Suppressor macrophage (primary cell): Measurements from ENCODE around the gene SFXN1.
A peak's percentile ranks its signal among the peaks of the same experiment; 100 is the strongest.
"Not testable (repeated sequence)": the region's sequence is repeated elsewhere in the genome, so short reads cannot be mapped to it uniquely, and the experiment has no call there.

Source experiments
- DNase-seq, 4 experiments: peaks; one replicate each; pipeline ENCODE4 v3.0.0-alpha.2; 2020 to 2022

Gene SFXN1

DNA sequence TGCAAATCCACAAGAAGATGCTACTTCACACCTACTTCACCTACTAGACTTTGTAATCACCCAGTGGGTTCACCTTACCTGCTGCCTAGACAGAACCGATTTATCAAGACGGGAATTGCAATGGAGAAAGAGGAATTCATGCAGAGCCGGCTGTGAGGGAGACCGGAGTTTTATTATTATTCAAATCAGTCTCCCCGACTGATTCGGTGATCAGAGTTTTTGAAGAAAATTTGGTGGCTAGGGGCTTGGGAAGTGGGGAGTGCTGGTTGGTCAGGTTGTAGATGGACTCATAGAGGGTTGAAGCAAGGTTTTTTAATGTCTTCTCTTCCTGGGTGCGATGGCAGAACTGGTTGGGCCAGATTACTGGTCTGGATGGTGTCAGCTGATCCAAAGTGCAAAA, 23.4 kb downstream of the SFXN1 start:
- no peak for DNase-seq

DNA sequence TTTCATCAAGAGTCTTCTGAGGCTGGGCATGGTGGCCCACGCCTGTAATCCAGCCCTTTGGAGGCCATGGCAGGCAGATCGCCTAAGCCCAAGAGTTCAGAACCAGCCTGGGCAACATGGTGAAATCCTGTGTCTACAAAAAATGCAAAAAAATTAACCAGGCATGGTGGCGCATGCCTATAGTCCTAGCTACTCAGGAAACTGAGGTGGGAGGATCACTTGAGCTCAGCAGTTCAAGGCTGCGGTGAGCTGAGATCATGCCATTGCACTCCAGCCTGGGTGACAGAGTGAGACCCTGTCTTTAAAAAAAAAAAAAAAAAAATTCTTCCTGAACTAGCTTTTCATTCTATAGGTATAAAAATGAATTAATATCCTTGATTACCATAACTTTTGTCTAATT, 29.3 kb downstream of the SFXN1 start:
- DNase-seq, result not testable (repeated sequence)

GRCh38 chr5:175508896-175509295, 30.5 kb downstream of the SFXN1 start:
- DNase-seq, result no peak

DNA sequence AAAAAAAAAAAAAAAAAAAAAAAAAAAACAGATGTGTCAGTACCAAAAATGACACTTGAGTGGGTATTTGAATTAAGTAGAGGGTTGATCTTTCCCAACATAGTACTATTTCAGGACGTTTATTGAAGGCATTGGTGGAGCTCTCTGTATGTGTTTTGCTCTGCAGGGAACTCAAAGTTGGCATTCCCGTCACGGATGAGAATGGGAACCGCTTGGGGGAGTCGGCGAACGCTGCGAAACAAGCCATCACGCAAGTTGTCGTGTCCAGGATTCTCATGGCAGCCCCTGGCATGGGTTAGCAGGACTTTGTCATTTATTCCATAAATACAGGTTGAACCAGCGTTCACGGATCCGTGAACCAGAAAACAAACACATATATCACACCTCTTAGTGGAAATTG, 34.9 kb downstream of the SFXN1 start:
- DNase-seq, result no peak

DNA sequence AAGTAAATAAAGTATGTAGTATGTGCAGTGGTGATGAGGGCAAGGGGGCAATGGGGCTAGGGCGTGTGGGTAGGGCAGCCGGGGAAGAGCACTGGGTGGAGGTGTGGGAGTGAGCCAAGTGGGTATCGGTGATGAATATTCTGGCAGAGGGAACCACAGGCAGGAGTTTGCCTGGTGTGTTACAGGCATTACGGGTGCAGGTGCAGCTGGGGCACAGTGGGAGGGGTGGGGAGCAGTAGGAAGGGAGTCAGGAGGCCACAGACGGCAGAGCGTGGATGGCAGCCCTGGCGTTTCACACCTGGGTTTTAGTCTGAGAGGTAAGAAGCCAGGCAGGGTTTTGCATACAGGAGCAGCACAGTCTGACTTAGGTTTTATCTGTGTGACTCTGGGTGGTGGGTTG, 35.4 kb downstream of the SFXN1 start:
- DNase-seq, result no peak

GRCh38 chr5:175516933-175517823, 38.8 kb downstream of the SFXN1 start:
- DNase-seq, result no peak

- no peak for DNase-seq
Observed at GRCh38 chr5:175517824-175518450, 39.6 kb downstream of the SFXN1 start.

DNA sequence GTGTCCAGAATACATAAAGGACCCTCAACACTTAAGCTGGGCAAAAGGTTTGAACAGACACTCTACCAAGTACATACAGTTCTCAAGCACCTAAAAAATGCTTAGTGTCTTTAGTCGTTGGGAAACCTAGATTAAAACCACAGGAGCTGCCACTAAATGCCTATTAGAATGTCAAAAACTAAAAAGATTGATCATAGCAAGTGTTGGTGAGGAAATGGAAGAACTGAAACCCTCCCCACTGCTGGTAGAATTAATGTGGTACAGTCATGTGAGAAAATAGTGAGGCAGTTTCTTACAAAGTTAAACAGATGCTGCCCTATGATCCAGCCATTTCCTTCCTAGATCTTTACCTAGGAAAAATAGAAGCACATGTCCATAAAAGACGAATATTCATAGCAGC, 40.6 kb downstream of the SFXN1 start:
- DNase-seq, result no peak

GRCh38 chr5:175520321-175520720, 42.0 kb downstream of the SFXN1 start:
- DNase-seq, result no peak

DNA sequence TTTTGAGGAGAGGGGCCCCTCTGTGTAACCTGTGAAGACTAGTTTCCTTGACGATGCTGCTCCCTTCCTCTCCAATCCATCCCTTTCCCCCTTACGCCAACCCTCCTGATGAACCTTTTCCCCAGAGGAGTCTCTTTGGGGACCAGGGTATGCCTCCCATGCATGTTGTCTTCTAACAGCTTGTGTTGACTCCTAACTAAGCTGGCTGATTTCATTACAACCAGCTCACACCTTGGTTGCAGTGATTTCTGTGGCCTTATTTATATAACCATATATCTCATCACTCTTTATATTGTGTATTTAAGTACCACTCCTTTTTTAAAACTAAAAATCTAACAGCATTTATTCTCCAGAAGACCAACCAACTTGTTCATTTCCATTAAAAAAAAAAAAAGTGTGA, 42.5 kb downstream of the SFXN1 start:
- no peak for DNase-seq

- DNase-seq, result no peak
Observed at GRCh38 chr5:175521313-175521833, 43.0 kb downstream of the SFXN1 start.

- DNase-seq, result no peak
Observed at GRCh38 chr5:175523292-175523691, 44.9 kb downstream of the SFXN1 start.

DNA sequence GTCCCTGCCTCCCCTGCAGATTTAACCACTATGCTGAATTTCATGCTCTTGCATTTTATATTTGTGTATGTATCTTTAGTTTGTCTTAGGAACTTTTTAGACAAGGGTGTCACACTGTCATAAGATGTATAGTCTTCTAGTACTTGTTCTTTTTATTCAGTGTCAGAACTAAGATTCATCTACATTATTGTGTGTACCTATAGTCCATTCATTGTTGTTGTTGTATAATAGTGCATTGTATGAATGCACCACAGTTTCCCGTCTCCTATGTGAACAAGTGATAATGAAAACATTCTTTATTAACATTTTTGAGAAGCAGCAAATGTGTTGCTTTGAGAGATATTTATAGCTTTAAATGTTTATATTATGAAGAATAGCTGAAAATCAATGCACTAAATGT, 45.9 kb downstream of the SFXN1 start:
- DNase-seq, result no peak

DNA sequence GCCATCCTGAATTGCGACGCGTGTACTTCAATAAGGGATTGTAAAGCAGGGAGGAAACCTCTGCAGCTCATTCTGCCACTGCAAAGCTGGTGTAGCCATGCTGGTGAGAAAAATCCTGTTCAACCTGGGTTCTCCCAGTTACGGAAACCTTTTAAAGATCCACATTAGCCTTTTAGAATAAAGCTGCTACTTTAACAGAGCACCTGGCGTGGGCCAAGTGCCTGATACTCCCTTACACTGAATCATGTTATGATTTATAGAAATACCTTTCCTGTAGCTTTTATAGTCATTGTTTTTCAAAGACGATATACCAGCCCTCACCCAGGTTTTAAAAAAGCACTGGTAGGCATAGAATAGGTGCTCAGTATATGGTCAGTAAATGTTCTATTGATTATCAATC, 48.3 kb downstream of the SFXN1 start:
- no peak for DNase-seq

DNA sequence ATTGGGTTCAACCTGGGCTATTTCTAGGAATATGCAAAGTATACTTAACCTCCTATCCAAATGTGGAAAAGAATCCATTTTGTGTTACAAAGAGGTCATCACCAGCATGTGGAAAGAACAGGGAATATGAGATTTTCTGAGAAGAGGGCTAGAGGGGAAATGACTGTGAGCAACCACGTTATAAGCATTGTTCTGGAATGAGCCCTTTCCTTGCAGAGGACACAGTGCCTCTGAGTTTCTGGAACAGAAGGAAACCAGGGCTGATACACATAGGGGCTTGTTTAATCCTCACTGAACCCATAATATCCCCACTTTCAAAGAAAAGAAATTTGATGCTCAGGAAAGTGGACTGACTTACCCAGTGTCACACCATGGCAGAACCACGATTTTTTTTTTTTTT, 53.0 kb downstream of the SFXN1 start:
- DNase-seq, result no peak

GRCh38 chr5:175534070-175534932, 55.9 kb downstream of the SFXN1 start:
- DNase-seq, result peak; percentile 89 to 95 (median 93)

DNA sequence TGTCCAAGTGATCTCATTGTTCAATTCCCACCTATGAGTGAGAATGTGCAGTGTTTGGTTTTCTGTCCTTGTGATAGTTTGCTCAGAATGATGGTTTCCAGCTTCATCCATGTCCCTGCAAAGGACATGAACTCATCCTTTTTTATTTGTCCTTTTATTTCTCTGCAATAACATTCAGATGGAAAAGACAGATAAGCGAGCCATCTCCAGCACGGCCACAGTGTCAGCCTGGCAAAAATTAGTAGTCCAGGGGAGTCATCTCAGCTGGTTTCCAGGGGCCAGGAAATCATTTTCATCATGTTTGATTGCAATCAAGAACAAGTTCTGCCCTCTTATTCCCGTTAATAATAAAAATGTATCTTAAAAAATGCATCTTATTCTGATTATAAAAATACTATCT, 57.0 kb downstream of the SFXN1 start:
- not testable (repeated sequence) for DNase-seq

DNA sequence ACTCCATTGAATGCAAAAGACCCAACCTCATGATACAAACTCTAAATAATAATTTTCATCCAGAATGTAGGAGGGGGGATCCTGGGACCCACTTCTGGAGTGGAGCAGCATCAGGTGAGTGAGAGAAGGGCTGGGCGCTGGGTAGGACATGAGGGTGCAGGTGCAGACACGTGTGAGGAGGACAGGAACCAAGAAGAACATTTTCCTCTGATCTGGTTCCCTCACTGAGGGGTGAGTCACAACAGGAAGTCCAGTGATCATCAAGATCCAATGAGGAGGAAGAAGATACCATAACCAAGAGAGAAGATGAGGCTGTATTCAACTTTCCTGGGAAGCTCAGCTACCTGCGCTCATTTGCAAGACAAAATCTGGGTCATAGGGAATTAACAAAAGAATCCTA, 57.4 kb downstream of the SFXN1 start:
- peak; percentile 22 to 62 (median 52) for DNase-seq

DNA sequence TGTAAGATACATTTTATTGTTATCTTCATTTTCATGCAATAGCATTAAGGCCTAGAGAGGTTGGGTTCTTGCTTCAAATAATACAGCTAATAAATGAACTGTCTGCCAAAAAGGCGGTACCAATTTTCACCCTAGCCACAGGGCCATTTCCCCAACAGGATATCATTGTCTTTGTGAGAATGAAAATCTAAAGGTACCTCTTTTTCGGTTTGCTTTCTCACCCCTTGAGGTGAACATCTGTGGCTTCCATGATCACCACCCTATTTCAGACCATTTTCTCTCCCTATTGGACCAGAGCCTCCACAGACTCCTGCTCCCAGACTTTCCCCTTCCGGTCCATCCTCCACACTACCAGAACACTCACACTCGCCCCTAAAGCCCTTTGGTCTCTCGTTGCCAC, 60.2 kb downstream of the SFXN1 start:
- no peak for DNase-seq

DNA sequence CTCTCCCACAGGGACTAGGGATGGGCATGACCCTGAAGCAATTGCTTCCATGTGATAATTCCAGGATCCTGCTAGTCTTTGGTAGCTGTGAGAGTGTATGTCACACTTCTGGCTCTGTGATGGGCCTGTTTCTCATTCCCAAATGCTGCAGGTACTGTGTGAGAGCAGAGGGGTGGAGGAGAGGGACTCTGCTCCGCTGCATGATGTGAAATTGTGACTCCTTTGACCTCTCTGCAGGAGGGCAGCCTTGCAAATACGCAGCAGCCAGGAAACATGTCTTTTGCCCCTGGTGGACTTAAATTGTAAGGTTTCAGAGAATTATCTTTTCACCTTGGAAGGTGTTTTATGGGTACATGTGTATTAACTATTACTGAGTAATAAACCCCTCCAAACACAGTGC, 61.6 kb downstream of the SFXN1 start:
- no peak for DNase-seq

DNA sequence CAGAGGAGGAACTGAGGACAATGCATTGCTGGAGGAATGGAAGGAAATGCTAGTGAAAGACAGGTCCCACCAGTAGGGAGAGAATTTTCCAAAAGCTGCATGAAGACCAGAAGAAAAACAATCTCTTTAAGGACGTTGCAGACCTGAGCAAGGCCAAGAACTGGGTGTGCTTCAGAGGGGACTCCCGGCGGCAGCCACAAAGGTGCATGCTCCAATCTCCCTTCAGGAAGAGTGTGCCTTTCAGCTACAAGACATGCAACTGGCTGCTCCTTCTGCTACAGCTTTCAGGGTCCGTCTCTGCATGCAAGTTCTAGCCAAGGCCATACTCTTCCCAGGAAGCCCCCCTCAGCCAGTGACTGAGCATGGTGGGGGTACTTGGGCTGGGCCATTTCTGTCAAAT, 62.9 kb downstream of the SFXN1 start:
- no peak for DNase-seq

DNA sequence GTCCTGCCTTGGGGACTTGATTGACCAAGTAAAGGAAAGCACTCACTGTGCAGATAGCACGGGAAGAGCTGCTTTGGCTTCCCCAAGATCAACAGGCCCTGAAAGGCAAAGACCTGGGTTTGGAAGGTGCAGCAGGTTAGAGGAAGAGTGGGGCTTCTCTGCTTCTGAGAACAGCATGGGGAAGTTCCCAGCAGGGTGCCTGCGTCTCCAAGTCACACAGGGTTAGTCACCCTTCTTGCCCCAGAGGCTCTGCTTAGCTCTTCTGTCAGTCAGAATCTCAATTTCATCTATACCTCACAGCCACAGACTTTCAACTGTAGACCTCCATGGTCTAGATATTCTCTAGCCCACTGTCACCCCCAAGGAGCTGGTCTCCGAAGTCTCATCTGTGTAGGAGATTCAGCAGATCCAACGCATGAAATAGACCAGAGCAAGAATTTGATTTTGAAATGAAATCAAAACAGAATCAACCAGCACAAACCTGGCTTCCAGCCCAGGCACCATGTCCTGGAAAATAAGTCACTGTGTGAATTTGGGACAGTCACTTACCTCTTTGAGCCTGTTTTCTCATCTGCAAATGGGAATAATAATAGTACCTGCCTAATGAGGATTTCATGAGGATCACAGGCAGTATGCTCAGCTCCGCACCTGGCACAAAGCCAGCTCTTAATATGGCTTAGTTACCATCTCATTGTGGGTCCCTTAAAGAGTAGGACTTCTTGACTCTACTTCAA, 64.0 kb downstream of the SFXN1 start:
- DNase-seq, result peak; percentile 73 to 83 (median 82)

DNA sequence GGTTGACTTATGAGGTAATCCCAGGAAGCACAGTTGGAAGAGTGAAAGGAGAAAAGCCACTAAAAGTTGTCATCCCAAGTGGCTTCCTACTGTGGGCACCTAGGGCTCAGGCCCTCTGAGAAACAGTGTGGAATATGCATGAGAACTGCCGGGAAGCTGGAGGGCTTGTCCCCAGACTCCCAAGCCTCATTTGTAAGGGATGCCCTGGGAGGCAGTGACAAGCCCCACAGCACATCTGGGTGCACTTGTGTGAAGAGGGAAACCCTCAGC, 64.5 kb downstream of the SFXN1 start:
- DNase-seq, result no peak
